HG03460 (cell line): Measurements from ENCODE around the gene VIPR2.

Source experiments
- ATAC-seq: cut with Tn5 transposase; IDR thresholded peaks from one replicate; pipeline ENCODE4 v1.9.1; 2021; ENCODE audit not compliant: unreplicated experiment

The VIPR2 gene

DNA sequence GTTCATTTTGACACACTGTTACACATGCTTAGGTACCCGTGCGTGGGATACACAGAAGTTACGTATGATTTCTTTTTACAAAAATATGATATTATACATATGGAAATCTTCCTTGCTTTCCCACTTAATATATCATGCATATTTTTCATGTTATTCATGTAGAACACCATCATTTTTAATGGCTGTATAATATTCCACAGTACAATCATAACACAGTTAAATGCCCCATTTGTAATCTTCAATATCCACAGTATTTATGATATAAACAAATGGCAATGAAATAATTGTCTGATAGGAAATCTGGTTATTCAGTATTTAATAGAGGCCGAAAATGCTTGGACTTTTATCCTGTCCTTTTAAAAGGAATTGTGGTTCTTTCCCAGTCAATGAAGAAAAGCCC, 23.2 kb downstream of the VIPR2 start:
- no peak for ATAC-seq

GRCh38 chr7:159121068-159121467, 23.6 kb downstream of the VIPR2 start:
- ATAC-seq: no peak

- no peak for ATAC-seq
Measured at GRCh38 chr7:159120540-159120919, 24.1 kb downstream of the VIPR2 start.

GRCh38 chr7:159119851-159120539, 24.7 kb downstream of the VIPR2 start:
- no peak for ATAC-seq

GRCh38 chr7:159119026-159119741, 25.5 kb downstream of the VIPR2 start:
- no peak for ATAC-seq

GRCh38 chr7:159118623-159119022, 26.0 kb downstream of the VIPR2 start:
- no peak for ATAC-seq

DNA sequence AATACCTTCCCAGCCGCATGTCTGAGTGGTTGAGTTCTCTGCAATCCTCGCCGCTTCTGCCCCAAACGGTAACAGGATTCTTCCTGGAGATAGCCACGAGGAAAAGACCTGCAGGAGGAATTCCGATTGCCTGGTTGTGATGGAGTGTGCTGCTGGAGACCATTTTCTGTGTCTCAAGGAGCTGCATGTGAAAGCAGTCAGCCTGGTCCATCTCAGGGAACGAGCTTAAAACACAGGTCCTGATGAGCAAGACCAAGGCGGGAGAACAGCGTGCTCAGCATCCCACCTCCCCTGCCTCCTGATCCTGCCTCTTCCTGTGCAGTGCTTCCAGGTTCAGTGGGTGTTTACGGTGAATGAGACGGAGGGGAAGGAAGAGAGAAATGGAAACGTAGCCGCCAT, 26.5 kb downstream of the VIPR2 start:
- no peak for ATAC-seq

GRCh38 chr7:159117366-159118196, 27.1 kb downstream of the VIPR2 start:
- no peak for ATAC-seq

DNA sequence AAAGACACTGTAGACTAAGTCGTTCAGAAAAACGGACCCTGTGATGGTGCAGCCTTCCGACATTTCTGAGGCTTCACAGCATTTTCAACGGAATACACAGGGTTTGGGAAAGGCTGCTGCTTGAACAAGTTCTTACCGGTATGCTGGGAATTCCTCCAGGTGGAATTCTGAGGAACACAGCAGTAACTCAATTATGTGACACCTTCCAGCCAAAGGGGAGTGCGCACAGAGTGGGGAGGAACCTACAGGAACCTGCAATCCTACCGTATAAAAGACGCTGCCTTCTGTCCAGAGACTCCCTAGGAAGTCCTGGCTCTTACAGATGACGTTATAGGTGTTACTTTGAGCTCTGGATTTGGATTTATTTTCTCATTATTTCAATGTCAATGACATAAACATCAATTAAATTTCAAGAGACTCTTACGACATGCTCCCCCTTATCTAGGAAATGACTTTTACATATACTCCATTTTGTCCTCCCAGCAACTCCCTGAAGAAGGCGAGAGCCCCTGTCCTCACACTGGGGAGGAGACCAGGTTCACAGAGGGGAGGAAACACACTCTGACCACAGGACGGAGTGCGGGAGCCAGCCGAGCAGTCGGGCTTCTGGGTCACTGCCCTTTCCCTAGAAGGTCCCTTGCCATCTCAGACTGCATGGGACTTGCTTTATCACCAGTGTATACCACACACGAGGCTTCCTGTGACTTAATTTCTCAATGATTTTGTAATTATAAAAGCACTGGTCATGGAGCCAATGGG, 27.9 kb downstream of the VIPR2 start:
- ATAC-seq: no peak

- no peak for ATAC-seq
Measured at GRCh38 chr7:159115601-159116501, 28.8 kb downstream of the VIPR2 start.

DNA sequence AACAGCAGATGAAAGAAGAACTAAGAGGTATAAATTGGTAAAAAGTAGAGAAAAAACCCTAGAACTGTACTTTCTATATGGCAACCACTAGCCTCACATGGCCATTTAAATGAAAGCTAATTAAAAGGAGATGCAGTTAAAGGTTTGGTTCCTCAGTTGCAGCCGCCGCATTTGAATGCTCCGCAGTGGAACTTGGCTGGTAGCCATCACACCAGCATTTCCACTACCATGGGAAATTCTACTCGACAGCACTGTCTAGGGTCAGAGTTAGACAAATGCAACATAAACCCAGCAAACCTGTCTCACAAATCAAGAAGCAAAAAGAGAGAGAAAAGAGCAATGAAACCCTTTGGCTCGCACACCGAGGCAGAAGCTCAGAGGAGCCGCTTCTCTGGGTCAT, 29.7 kb downstream of the VIPR2 start:
- ATAC-seq: no peak

DNA sequence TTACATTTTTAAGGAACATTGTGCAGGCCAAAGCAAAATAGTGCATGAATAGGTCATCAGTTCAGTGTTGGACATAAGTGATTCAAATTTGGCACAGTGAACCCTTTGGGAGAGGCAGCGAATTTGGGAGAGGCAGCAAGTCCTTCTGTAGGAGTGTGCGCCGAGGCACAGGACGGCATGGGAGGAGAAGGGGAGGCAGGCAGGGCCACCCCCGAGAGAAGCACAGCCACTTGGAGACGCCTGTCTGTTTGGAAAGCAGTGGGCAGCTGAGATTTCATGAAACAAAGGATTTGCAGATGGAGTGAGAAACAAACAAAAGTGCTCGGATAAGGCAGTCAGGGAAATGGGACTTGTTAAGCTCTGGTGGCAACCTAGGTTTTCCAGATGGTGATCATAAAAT, 30.6 kb downstream of the VIPR2 start:
- no peak for ATAC-seq

GRCh38 chr7:159113056-159113455, 31.6 kb downstream of the VIPR2 start:
- ATAC-seq: no peak

DNA sequence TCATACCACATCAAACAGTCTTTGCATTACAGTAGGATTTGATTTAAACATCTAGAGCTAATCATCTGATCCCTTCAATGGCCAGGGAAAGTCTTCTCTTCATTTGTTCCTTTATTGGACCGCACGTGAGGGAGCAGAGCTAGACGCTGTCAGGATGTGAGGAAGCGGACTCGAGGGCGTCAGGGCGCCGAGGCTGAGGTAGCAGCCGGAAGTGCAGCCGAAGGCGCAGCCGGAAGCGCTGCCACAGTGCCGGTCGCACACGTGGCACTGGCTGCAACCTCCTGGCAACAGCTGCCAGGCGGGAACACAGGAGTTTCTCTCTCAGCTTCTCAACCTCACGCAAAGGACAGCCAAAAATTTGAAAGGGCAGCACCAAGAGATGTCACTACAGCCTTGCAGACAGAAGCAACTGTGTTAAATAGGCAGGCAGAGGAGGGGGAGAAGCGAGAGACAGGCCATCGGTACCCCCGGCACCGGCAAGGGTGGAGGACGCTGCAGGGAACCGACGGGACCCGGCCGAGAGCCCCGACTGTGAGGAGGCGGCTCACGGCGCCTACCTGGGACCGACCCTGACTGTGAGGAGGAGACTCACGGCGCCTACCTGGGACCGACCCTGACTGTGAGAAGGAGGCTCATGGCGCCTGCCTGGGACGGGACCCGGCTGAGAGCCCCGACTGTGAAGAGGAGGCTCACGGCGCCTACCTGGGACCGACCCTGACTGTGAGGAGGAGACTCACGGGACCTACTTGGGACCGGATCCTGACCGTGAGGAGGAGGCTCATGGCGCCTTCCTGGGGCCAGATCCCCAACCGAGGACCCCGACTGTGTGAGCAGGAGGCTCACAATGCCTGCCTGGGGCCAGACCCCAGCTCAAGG, 32.3 kb downstream of the VIPR2 start:
- ATAC-seq: no peak

DNA sequence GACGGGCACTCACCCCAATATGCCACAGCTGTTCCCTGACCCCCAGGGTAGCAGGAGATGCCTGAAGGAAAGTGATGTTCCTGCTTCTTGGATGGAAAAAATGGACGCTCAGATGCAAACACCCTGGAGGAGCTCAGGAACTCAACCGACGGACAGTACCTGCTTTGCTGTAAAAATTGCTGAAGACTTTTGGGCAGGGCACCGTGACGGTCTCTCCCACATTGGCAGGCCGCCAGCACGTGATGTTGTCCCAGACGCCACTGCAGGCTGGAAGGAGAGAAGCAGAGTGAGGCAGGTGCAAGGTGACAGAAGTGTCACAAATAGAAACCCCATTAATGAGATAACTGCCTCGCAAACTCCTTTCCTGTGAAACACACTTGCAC, 35.0 kb downstream of the VIPR2 start:
- ATAC-seq: no peak

DNA sequence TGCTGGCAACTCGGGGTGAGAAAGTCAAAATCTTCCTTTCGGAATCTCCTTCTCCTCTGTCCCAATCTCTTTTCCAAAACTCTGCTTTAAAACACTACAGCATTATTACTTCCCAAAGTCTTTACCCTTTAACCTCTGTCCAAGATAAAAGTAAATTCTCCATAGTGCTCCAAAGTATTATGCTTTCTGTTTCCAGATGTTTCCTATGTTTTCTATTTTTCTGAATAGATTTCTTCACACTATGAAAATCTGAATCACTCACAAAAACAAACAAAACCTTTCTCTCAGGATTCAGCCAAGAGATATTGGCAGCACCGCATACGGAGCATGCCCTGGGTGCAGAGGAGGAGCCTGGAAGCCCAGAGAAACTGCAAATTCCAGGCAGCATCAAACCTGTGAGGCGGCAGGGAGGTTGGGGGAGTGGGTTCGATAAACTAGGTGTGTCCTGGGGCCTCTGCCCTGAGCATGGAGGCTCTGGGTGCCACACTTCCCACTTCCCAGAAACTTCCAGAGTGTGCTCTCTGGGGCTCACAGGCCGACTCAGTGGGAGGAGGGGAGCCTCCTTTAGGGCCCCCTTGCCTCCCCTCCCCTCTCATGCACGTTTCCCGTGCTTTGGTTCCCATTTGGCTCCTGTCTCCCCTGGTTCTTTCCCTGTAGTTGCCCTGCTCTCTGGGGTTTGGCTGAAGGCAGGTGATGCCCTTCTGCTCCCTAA, 35.6 kb downstream of the VIPR2 start:
- ATAC-seq: no peak

DNA sequence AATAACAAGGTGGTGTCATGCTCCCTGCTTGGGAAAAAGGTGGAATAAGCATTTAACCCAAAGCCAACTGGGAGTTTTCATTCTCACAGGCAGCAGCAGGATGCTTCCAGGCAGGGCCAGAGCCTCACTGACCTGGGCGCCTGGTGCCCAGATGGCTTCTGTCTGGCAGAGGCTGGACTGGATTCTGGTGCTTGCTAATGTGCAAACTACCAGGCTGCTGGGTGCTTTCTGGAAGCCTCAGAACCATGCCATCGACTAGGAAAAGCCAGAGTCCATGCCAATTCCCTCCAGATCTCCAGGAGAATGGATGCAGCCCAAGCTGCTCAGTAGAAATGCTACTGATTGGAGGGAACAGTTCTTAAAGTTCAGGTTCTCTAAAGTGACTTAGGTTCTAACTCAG, 36.2 kb downstream of the VIPR2 start:
- no peak for ATAC-seq

GRCh38 chr7:159107161-159107892, 37.3 kb downstream of the VIPR2 start:
- ATAC-seq: no peak
